Jurkat, Clone E6-1 (cell line): Measurements from ENCODE around the gene BAD. TPM values are rescaled to one million over a fixed set of nuclear protein-coding genes. Genes with fewer than 3 reads are reported as not detected.
"Not testable (repeated sequence)": the region's sequence is repeated elsewhere in the genome, so short reads cannot be mapped to it uniquely, and the experiment has no call there.

Experiments
- DNase-seq: peaks from one replicate; pipeline ENCODE4 v3.0.0-alpha.2; 2011; ENCODE audit warnings: low read depth, low spot score
- H3K4me3 ChIP-seq: 2 replicates; pipeline ENCODE4 v1.5.1; 2011; ENCODE audit warnings: mild to moderate bottlenecking, low read length, control low read depth, moderate library complexity
- polyA plus RNA-seq: library from polyadenylated mRNA; unstranded; fragments of >200 nt; gene quantifications from one replicate; pipeline ENCODE4 v1.2.1, GENCODE V29; 2012; ENCODE audit warnings: missing spikeins; ENCODE audit not compliant: insufficient read length, insufficient read depth

The BAD gene
- 37.3 TPM for polyA plus RNA-seq

- peak within 1 kb of the TSS; percentile 80 for H3K4me3 ChIP-seq
- DNase-seq: peak; percentile 88
Measured at GRCh38 chr11:64284048-64284961, at the start of gene BAD. Gene BAD (minus strand): TSS chr11:64284665. CDS start chr11:64284368, 297 bp downstream.

- no peak overlapping the region for H3K4me3 ChIP-seq
- no peak for DNase-seq
Measured at GRCh38 chr11:64333556-64333955, 49.1 kb upstream of the BAD start.

- H3K4me3 ChIP-seq: no peak overlapping the region
- DNase-seq: peak; percentile 51
Measured at GRCh38 chr11:64331569-64332371, 47.3 kb upstream of the BAD start.

GRCh38 chr11:64330888-64331287 is 46.4 kb upstream of the BAD start:
- DNase-seq: no peak
- H3K4me3 ChIP-seq: no peak overlapping the region

- DNase-seq: no peak
- no peak overlapping the region for H3K4me3 ChIP-seq
Measured at GRCh38 chr11:64327993-64328392, 43.5 kb upstream of the BAD start.

- DNase-seq: no peak
- no peak overlapping the region for H3K4me3 ChIP-seq
Measured at GRCh38 chr11:64327375-64327774, 42.9 kb upstream of the BAD start.

- no peak for DNase-seq
Measured at GRCh38 chr11:64324692-64325469, 40.4 kb upstream of the BAD start.

GRCh38 chr11:64323984-64324383 is 39.5 kb upstream of the BAD start:
- not testable (repeated sequence) for H3K4me3 ChIP-seq, DNase-seq

More at GRCh38 chr11:64324692-64325469, 40.4 kb upstream of the BAD start:
- no peak overlapping the region for H3K4me3 ChIP-seq

- DNase-seq: peak; percentile 70
- peak overlapping the region; percentile 5; the same call in 1 of the 2 replicates for H3K4me3 ChIP-seq
Measured at GRCh38 chr11:64323373-64323772, 38.9 kb upstream of the BAD start.

GRCh38 chr11:64322925-64323260 is 38.4 kb upstream of the BAD start:
- DNase-seq: no peak

GRCh38 chr11:64321533-64321932 is 37.1 kb upstream of the BAD start:
- no peak for DNase-seq
- no peak overlapping the region for H3K4me3 ChIP-seq

More at GRCh38 chr11:64322925-64323260, 38.4 kb upstream of the BAD start:
- no peak overlapping the region for H3K4me3 ChIP-seq

- DNase-seq: no peak
- H3K4me3 ChIP-seq: no peak overlapping the region
Measured at GRCh38 chr11:64321026-64321425, 36.6 kb upstream of the BAD start.

- no peak for DNase-seq
- no peak overlapping the region for H3K4me3 ChIP-seq
Measured at GRCh38 chr11:64320556-64320955, 36.1 kb upstream of the BAD start.

GRCh38 chr11:64318766-64319761 is 34.6 kb upstream of the BAD start:
- peak overlapping the region; percentile 85 for H3K4me3 ChIP-seq
- no peak for DNase-seq

- DNase-seq: peak; percentile 95
- H3K4me3 ChIP-seq: peak within 1 kb of the TSS; percentile 85
Measured at GRCh38 chr11:64317961-64318765, 33.7 kb upstream of the BAD start, which contains the start of gene PRDX5. Gene PRDX5 (plus strand): TSS chr11:64318121. CDS start chr11:64318216, 95 bp downstream.

GRCh38 chr11:64317325-64317960 is 33.0 kb upstream of the BAD start, which contains the start of gene TRMT112:
Gene TRMT112 (minus strand): TSS chr11:64317559. CDS start chr11:64317526, 33 bp downstream.
- peak; percentile 100 for DNase-seq

More at GRCh38 chr11:64317325-64317960, 33.0 kb upstream of the BAD start, which contains the start of gene TRMT112:
- H3K4me3 ChIP-seq: peak within 1 kb of the TSS; percentile 85
